K562 (cell line): Measurements from ENCODE around the gene HINT2. TPM values are rescaled to one million over a fixed set of nuclear protein-coding genes. Genes with fewer than 3 reads are reported as not detected.
A peak's percentile ranks its signal among the peaks of the same experiment; 100 is the strongest.

Experiments used
- ATAC-seq: fragments of 200-7000 bp; cut with Tn5 transposase; 3 replicates; pipeline ENCODE4 v1.9.1; 2020; ENCODE audit warnings: moderate library complexity
- BruUV-seq: library from RNA; stranded (reverse); fragments of 400-500 nt; replicated peaks from 2 replicates; lab custom pipeline; 2021; lab: Mats Ljungman, UMichigan
- CTCF ChIA-PET: fragments of 300-600 bp; formaldehyde crosslinking; extraction: SDS; loops from one replicate; lab custom pipeline; 2021; ENCODE audit warnings: low intra/inter-chr PET ratio; lab: Yijun Ruan, JAX
- POLR2A ChIA-PET: fragments of 300-600, 350-650 bp; sonication (Branson Sonifier 250); formaldehyde crosslinking; extraction: SDS; loops from one replicate; lab custom pipeline; 2021; ENCODE audit warnings: antibody characterized with exemption, inconsistent platforms; lab: Yijun Ruan, JAX
- DNase-seq, 4 experiments: peaks; one replicate each; pipeline versions ENCODE4 v3.0.0 to v3.0.0-alpha.2; 2011 to 2018; ENCODE audit warnings: low spot score in 3 of 4, mixed read lengths in 3 of 4; ENCODE audit errors: extremely low read depth in 1 of 4
- FAIRE-seq: peaks from 2 replicates; lab custom pipeline; 2011; peaks lifted over from hg19 to GRCh38; lab: Jason Lieb, UNC
- H2AFZ ChIP-seq: 2 replicates; pipeline ENCODE4 v1.6.0; 2011; ENCODE audit warnings: low read depth, low read length, control low read depth, inconsistent platforms
- H3K27ac ChIP-seq: fragments of 200-600 bp; 3 replicates; pipeline ENCODE4 v1.8.0; 2011; ENCODE audit warnings: low read depth, mild to moderate bottlenecking, control low read depth, inconsistent platforms, low read length, moderate library complexity, mixed read lengths; ENCODE audit errors: extremely low read depth
- H3K27me3 ChIP-seq, 2 experiments: fragments of 300-600 bp in 1 of 2; 2 replicates in 1 of 2; 3 replicates in 1 of 2; pipeline versions ENCODE4 v1.6.0 to v1.8.0; 2011; ENCODE audit warnings: inconsistent platforms in 2 of 2, low read length in 2 of 2, mild to moderate bottlenecking in 1 of 2, mixed read lengths in 1 of 2, moderate library complexity in 1 of 2; ENCODE audit not compliant: control insufficient read depth in 2 of 2, insufficient read depth in 2 of 2
- H3K36me3 ChIP-seq: fragments of 300-600 bp; 3 replicates; pipeline ENCODE4 v1.8.0; 2011; ENCODE audit warnings: mild to moderate bottlenecking, low read length, inconsistent platforms; ENCODE audit not compliant: control insufficient read depth, insufficient read depth
- H3K4me1 ChIP-seq, 2 experiments: fragments of 200-600 bp in 1 of 2; replicated peaks in 1 of 2; 2 replicates in 1 of 2; 3 replicates in 1 of 2; pipeline versions ENCODE4 v1.5.1 to v1.8.0; 2011; ENCODE audit warnings: inconsistent platforms in 2 of 2, low read length in 2 of 2, mild to moderate bottlenecking in 1 of 2, mixed read lengths in 1 of 2, moderate library complexity in 1 of 2; ENCODE audit not compliant: control insufficient read depth in 2 of 2, insufficient read depth in 2 of 2
- H3K4me2 ChIP-seq: 2 replicates; pipeline ENCODE4 v1.6.1; 2011; ENCODE audit warnings: low read length, control low read depth, inconsistent platforms, mixed read lengths; ENCODE audit not compliant: insufficient read depth
- H3K4me3 ChIP-seq: fragments of 200-600 bp; sonication (generic), shearing (Covaris generic); 2 replicates; pipeline ENCODE4 v1.5.1; 2016; ENCODE audit warnings: control low read depth, inconsistent platforms
- H3K79me2 ChIP-seq: fragments of 200-600 bp; 3 replicates; pipeline ENCODE4 v1.8.0; 2011; ENCODE audit warnings: low read length, inconsistent platforms; ENCODE audit not compliant: control insufficient read depth, insufficient read depth
- H3K9ac ChIP-seq, 2 experiments: 2 replicates each; pipeline versions ENCODE4 v1.6.0 to v1.6.1; 2011; ENCODE audit warnings: low read depth in 2 of 2, low read length in 2 of 2, control low read depth in 1 of 2, inconsistent platforms in 1 of 2, mild to moderate bottlenecking in 1 of 2, mixed read lengths in 1 of 2; ENCODE audit not compliant: insufficient read depth in 1 of 2
- H3K9me1 ChIP-seq: one replicate; pipeline ENCODE4 v1.6.0; 2011; ENCODE audit warnings: inconsistent platforms, mild to moderate bottlenecking, low read length, moderate library complexity; ENCODE audit not compliant: control insufficient read depth, insufficient read depth
- H3K9me3 ChIP-seq: replicated peaks from 2 replicates; pipeline ENCODE4 v1.5.1; 2011; ENCODE audit warnings: low read depth, low read length, inconsistent platforms; ENCODE audit not compliant: control insufficient read depth, insufficient read depth
- H4K20me1 ChIP-seq: replicated peaks from 2 replicates; pipeline ENCODE4 v1.6.1; 2011; ENCODE audit warnings: low read length, inconsistent platforms, mixed read lengths; ENCODE audit not compliant: control insufficient read depth, insufficient read depth
- CHD4 ChIP-seq: fragments of 200-600 bp; sonication (generic); IDR thresholded peaks from 3 replicates; pipeline ENCODE4 v1.6.1; 2012; ENCODE audit warnings: low read depth, mild to moderate bottlenecking, mixed read lengths, low read length, inconsistent platforms; ENCODE audit not compliant: insufficient read depth, insufficient replicate concordance, poor library complexity, severe bottlenecking
- HIVEP1 ChIP-seq: fragments of 250-450 bp; sonication (Bioruptor Pico); IDR thresholded peaks from 2 replicates; pipeline ENCODE4 v1.4.0; 2020; ENCODE audit warnings: mild to moderate bottlenecking
- HNRNPK ChIP-seq: fragments of 200-400 bp; formaldehyde crosslinking; IDR thresholded peaks from one replicate; pipeline ENCODE4 v1.6.1; 2018; ENCODE audit warnings: mild to moderate bottlenecking, low read depth, low read length; ENCODE audit not compliant: poor library complexity, severe bottlenecking
- MAFF ChIP-seq: IDR thresholded peaks from 2 replicates; pipeline ENCODE4 v1.6.1; 2012; ENCODE audit warnings: low read length, improper control_type of control experiment
- MAZ ChIP-seq, 2 experiments: fragments of 450-650 bp in 1 of 2; sonication (generic) in 1 of 2; formaldehyde crosslinking; IDR thresholded peaks in 1 of 2; conservative IDR thresholded peaks in 1 of 2; 2 replicates each; pipeline versions ENCODE4 v1.4.0 to v1.5.0; 2020; ENCODE audit warnings: mild to moderate bottlenecking in 1 of 2, missing genetic modification reagents in 1 of 2
- NR1H2 ChIP-seq: sonication (generic); formaldehyde crosslinking; IDR thresholded peaks from 2 replicates; pipeline ENCODE4 v1.4.0; 2020; ENCODE audit warnings: mild to moderate bottlenecking, missing genetic modification reagents
- ZFPM2 ChIP-seq: fragments of 250-450 bp; sonication (Bioruptor Pico); IDR thresholded peaks from 2 replicates; pipeline ENCODE4 v1.5.1; 2022; ENCODE audit warnings: mild to moderate bottlenecking
- ZNF146 ChIP-seq: IDR thresholded peaks from one replicate; pipeline ENCODE4 v1.6.1; 2018; ENCODE audit warnings: missing compliant biosample characterization; ENCODE audit not compliant: unreplicated experiment
- ZNF174 ChIP-seq: fragments of 250-450 bp; sonication (Bioruptor Pico); IDR thresholded peaks from 2 replicates; pipeline ENCODE4 v1.4.0; 2020; ENCODE audit warnings: mild to moderate bottlenecking
- ZNF239 ChIP-seq: fragments of 250-450 bp; sonication (Bioruptor Pico); IDR thresholded peaks from 2 replicates; pipeline ENCODE4 v1.4.0; 2020; ENCODE audit warnings: mild to moderate bottlenecking
- ZNF347 ChIP-seq: fragments of 450-650 bp; formaldehyde crosslinking; IDR thresholded peaks from 2 replicates; pipeline ENCODE4 v1.4.0; 2020; ENCODE audit warnings: low read depth, mild to moderate bottlenecking, moderate library complexity
- ZNF589 ChIP-seq: fragments of 200-800 bp; sonication (Bioruptor generic); IDR thresholded peaks from 2 replicates; pipeline ENCODE4 v1.6.1; 2016; ENCODE audit warnings: low read depth, missing genetic modification characterization, missing compliant biosample characterization
- WGBS: fragments of 100-300 bp; shearing (Covaris generic); methylation state at CpG from one replicate; pipeline ENCODE4 v1.1.6; 2016; ENCODE audit warnings: low coverage, mixed read lengths; ENCODE audit not compliant: insufficient coverage; ENCODE audit errors: missing lambda C conversion rate; 5-methylcytosine and 5-hydroxymethylcytosine counted together
- in situ Hi-C: fragments of 300-500 bp; cut with MboI; formaldehyde crosslinking; loops from 4 replicates; pipeline ENCODE4 v1.15.0; 2018; ENCODE audit warnings: inconsistent platforms, mixed read lengths
- intact Hi-C: fragments of 100-400 bp; cut with micrococcal nuclease; formaldehyde crosslinking; loops from 2 replicates; pipeline ENCODE4 v1.14.2; 2022
- polyA plus RNA-seq, 8 experiments: library from polyadenylated mRNA; depleted of rRNA in 4 of 8; stranded (reverse) in 5 of 8; unstranded in 3 of 8; fragments of >200 nt; fragmentation: Nextera tagmentation in 2 of 8; fragmentation: Illumina TruSeq in 1 of 8; extraction: Ambion mirVana in 2 of 8; extraction: Trizol in 1 of 8; gene quantifications; 2 replicates each; pipeline versions ENCODE4 v1.2.1 to v1.2.3, GENCODE V29; 2011 to 2014; ENCODE audit warnings: inconsistent platforms in 1 of 8, missing spikeins in 1 of 8
- total RNA-seq, 7 experiments: library from RNA; depleted of rRNA in 6 of 7; stranded (reverse); fragments of >200 nt in 6 of 7; fragmentation: Illumina TruSeq in 2 of 7; extraction: Trizol in 2 of 7; gene quantifications; 2 replicates each; pipeline versions ENCODE4 v1.2.1 to v1.2.3, GENCODE V29; 2011 to 2021; ENCODE audit warnings: low replicate concordance in 1 of 7
- TF ChIP-seq, protein P1 (sequence below): fragments of 250-450 bp; sonication (Bioruptor Pico); IDR thresholded peaks from 2 replicates; pipeline ENCODE4 v1.5.0; 2022; ENCODE audit warnings: mild to moderate bottlenecking
- TF ChIP-seq, protein P2 (sequence below), 2 experiments: fragments of 450-650 bp; conservative IDR thresholded peaks; 2 replicates each; pipeline ENCODE4 v1.6.1; 2017; ENCODE audit warnings: mild to moderate bottlenecking in 2 of 2, moderate library complexity in 2 of 2
- TF ChIP-seq, protein P3 (sequence below): IDR thresholded peaks from 3 replicates; pipeline ENCODE4 v1.6.1; 2011; ENCODE audit warnings: borderline replicate concordance, mild to moderate bottlenecking, moderate library complexity; ENCODE audit not compliant: insufficient read length; ENCODE audit errors: extremely low read depth

HINT2 gene
- total and polyA plus RNA-seq, 9 of the 15 experiments (the other 6 are each of a cell fraction or from before 2014, with no cell fraction given) = 5.6 to 44.1 (median 27.9) TPM

DNA sequence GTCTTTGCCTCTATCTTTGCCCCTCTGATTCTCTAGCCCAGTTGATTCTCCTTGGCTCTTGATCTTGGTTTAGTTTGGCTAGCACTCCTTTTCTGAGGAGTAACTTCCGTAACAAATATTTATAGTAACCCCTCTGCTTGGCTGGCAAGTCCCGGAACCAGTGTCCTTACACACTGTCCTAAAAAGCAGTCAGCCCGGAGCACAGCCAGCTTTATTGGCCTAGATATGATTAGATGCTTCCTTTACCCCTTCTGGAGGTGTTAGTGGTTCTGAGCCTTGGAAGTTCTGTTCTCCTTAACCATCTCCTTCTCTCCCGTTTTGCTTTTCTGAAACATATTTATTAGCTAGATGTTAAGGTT lies 43.8 kb downstream of the HINT2 start:
- WGBS = 21% methylated on average over 4 of the region's 4 CpGs
- ChIA-PET CTCF (no interaction called here), POLR2A (interaction anchor here (0.6 to 1.8 kb wide), 5 partner anchors 11 to 353 kb away, joined by 3 to 5 read pairs (median 3); partner anchors contain the start of genes GBA2 and RGP1)
- BruUV-seq = no TSS peak
- H4K20me1 ChIP-seq = no peaks in the 10 kb centered on the region
- H3K9me3 ChIP-seq = no peaks in the 10 kb centered on the region
- in situ Hi-C loops (no loop called here), intact Hi-C loops (no loop called here)
- ATAC-seq (peak; percentile 34; the same call in 1 of the 3 replicates), DNase-seq (no peak), FAIRE-seq (no peak)
- H3K4me3 ChIP-seq = no peak overlapping the region
- peaks cover 14% of the 10 kb centered on the region for H3K79me2 ChIP-seq
- H2AFZ ChIP-seq = no peak overlapping the region
- H3K4me1 ChIP-seq = peaks cover 6 to 20% of the 10 kb centered on the region in 2 experiments; a peak in 4 of 5 replicates
- peak overlapping the region; percentile 48; the same call in 1 of the 3 replicates for H3K27ac ChIP-seq
- H3K27me3 ChIP-seq = no peaks in the 10 kb centered on the region
- no peak overlapping the region for H3K4me2 ChIP-seq
- 0 out of 3 replicates have a peak, but pooled peaks cover 4% of the 10 kb centered on the region for H3K36me3 ChIP-seq
- no peaks in the 10 kb centered on the region for H3K9me1 ChIP-seq
- H3K9ac ChIP-seq = no peak overlapping the region
- TF ChIP-seq, protein P1, sequence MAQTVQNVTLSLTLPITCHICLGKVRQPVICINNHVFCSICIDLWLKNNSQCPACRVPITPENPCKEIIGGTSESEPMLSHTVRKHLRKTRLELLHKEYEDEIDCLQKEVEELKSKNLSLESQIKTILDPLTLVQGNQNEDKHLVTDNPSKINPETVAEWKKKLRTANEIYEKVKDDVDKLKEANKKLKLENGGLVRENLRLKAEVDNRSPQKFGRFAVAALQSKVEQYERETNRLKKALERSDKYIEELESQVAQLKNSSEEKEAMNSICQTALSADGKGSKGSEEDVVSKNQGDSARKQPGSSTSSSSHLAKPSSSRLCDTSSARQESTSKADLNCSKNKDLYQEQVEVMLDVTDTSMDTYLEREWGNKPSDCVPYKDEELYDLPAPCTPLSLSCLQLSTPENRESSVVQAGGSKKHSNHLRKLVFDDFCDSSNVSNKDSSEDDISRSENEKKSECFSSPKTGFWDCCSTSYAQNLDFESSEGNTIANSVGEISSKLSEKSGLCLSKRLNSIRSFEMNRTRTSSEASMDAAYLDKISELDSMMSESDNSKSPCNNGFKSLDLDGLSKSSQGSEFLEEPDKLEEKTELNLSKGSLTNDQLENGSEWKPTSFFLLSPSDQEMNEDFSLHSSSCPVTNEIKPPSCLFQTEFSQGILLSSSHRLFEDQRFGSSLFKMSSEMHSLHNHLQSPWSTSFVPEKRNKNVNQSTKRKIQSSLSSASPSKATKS (CRISPR knock-in tag) = no peak
- TF ChIP-seq MAZ (CRISPR knock-in tag; conservative IDR thresholded peaks at IDR 0.05 in 1 of 2, IDR thresholded peaks at IDR 0.05 in 1 of 2) (no peak), ZNF589 (CRISPR knock-in tag) (no peak), HNRNPK (no peak), ZNF174 (CRISPR knock-in tag) (no peak), HIVEP1 (CRISPR knock-in tag) (no peak), ZNF347 (no peak), NR1H2 (CRISPR knock-in tag) (no peak), MAFF (no peak), ZFPM2 (no peak), ZNF146 (CRISPR knock-in tag) (no peak), ZNF239 (CRISPR knock-in tag) (no peak), CHD4 (no peak)
- TF ChIP-seq, protein P2, sequence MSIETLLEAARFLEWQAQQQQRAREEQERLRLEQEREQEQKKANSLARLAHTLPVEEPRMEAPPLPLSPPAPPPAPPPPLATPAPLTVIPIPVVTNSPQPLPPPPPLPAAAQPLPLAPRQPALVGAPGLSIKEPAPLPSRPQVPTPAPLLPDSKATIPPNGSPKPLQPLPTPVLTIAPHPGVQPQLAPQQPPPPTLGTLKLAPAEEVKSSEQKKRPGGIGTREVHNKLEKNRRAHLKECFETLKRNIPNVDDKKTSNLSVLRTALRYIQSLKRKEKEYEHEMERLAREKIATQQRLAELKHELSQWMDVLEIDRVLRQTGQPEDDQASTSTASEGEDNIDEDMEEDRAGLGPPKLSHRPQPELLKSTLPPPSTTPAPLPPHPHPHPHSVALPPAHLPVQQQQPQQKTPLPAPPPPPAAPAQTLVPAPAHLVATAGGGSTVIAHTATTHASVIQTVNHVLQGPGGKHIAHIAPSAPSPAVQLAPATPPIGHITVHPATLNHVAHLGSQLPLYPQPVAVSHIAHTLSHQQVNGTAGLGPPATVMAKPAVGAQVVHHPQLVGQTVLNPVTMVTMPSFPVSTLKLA (conservative IDR thresholded peaks at IDR 0.05) = no peak
- TF ChIP-seq, protein P3, sequence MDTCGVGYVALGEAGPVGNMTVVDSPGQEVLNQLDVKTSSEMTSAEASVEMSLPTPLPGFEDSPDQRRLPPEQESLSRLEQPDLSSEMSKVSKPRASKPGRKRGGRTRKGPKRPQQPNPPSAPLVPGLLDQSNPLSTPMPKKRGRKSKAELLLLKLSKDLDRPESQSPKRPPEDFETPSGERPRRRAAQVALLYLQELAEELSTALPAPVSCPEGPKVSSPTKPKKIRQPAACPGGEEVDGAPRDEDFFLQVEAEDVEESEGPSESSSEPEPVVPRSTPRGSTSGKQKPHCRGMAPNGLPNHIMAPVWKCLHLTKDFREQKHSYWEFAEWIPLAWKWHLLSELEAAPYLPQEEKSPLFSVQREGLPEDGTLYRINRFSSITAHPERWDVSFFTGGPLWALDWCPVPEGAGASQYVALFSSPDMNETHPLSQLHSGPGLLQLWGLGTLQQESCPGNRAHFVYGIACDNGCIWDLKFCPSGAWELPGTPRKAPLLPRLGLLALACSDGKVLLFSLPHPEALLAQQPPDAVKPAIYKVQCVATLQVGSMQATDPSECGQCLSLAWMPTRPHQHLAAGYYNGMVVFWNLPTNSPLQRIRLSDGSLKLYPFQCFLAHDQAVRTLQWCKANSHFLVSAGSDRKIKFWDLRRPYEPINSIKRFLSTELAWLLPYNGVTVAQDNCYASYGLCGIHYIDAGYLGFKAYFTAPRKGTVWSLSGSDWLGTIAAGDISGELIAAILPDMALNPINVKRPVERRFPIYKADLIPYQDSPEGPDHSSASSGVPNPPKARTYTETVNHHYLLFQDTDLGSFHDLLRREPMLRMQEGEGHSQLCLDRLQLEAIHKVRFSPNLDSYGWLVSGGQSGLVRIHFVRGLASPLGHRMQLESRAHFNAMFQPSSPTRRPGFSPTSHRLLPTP = no peak
